Activated T-helper 1 cell treated with anti-CD3 and anti-CD28 coated beads, Interleukin-2, amount 50 U/mL, for 16 hours (primary cell): ENCODE measurements around the gene ZSCAN22.
"Not testable (repeated sequence)": the region's sequence is repeated elsewhere in the genome, so short reads cannot be mapped to it uniquely, and the experiment has no call there.

ENCODE experiments used
- DNase-seq, 2 donors: peaks; one replicate each; pipeline ENCODE4 v3.0.0-alpha.2; 2020; ENCODE audit warnings: low read depth in 1 of 2, low spot score in 1 of 2

Gene ZSCAN22

GRCh38 chr19:58326914-58327726 is at the start of gene ZSCAN22:
Gene ZSCAN22, plus strand, starts transcription at chr19:58326994. Its CDS starts 7,809 bp downstream, at chr19:58334803.
- peak; percentile 73 to 74 for DNase-seq

GRCh38 chr19:58277197-58277596 is 49.6 kb upstream of the ZSCAN22 start:
- no peak for DNase-seq

- no peak for DNase-seq
These were observed 48.9 kb upstream of the ZSCAN22 start for GRCh38 chr19:58277748-58278540.

GRCh38 chr19:58278541-58279041 is 48.2 kb upstream of the ZSCAN22 start, which contains the start of gene ZNF8:
Gene ZNF8, plus strand, starts transcription at chr19:58278955. Its CDS starts 127 bp downstream, at chr19:58279082.
- peak; percentile 93 to 98 for DNase-seq

- peak; percentile 7 to 25 for DNase-seq
These were observed 47.5 kb upstream of the ZSCAN22 start for GRCh38 chr19:58279042-58279924.

- no peak for DNase-seq
These were observed 46.9 kb upstream of the ZSCAN22 start for GRCh38 chr19:58279925-58280316.

- DNase-seq, result no peak
These were observed 42.6 kb upstream of the ZSCAN22 start for GRCh38 chr19:58284199-58284598.

- no peak for DNase-seq
These were observed 34.9 kb upstream of the ZSCAN22 start for GRCh38 chr19:58291943-58292342.

- no peak for DNase-seq
These were observed 31.9 kb upstream of the ZSCAN22 start for GRCh38 chr19:58294743-58295374.

GRCh38 chr19:58296104-58296503 is 30.7 kb upstream of the ZSCAN22 start:
- no peak for DNase-seq

- no peak for DNase-seq
These were observed 26.2 kb upstream of the ZSCAN22 start for GRCh38 chr19:58300620-58301019.

GRCh38 chr19:58304255-58304654 is 22.5 kb upstream of the ZSCAN22 start:
- no peak for DNase-seq

- DNase-seq, result no peak
These were observed 22.1 kb upstream of the ZSCAN22 start for GRCh38 chr19:58304748-58305064.

- peak; percentile 86 to 90 for DNase-seq
These were observed 21.5 kb upstream of the ZSCAN22 start, which contains the start of gene ERVK3-1 for GRCh38 chr19:58305065-58305931. Gene ERVK3-1, plus strand, starts transcription at chr19:58305377. Its CDS starts 6,792 bp downstream, at chr19:58312169.

GRCh38 chr19:58305932-58306323 is 20.9 kb upstream of the ZSCAN22 start:
- DNase-seq, result no peak

- no peak for DNase-seq
These were observed 19.1 kb upstream of the ZSCAN22 start for GRCh38 chr19:58307736-58308135.

- not testable (repeated sequence) for DNase-seq
These were observed 16.1 kb upstream of the ZSCAN22 start for GRCh38 chr19:58310685-58311084.

- DNase-seq, result no peak
These were observed 15.4 kb upstream of the ZSCAN22 start for GRCh38 chr19:58311345-58311865.

GRCh38 chr19:58315580-58315979 is 11.2 kb upstream of the ZSCAN22 start:
- no peak for DNase-seq
